Testis (tissue), 3 donors: ENCODE data around the gene BLOC1S4. TPM values are rescaled to one million over a fixed set of nuclear protein-coding genes. Genes with fewer than 3 reads are reported as not detected.
A peak's percentile ranks its signal among the peaks of the same experiment; 100 is the strongest.
"Not testable (repeated sequence)": the region's sequence is repeated elsewhere in the genome, so short reads cannot be mapped to it uniquely, and the experiment has no call there.

ENCODE experiments used
- DNase-seq: peaks from one replicate; pipeline ENCODE4 v3.0.0-alpha.2; 2019
- H3K27ac ChIP-seq, 2 donors: fragments of 200-600 bp; sonication (generic); one replicate each; pipeline ENCODE4 v1.5.1; 2019
- H3K27me3 ChIP-seq: fragments of 200-600 bp; sonication (generic); one replicate; pipeline ENCODE4 v1.5.1; 2019
- H3K36me3 ChIP-seq: fragments of 200-600 bp; sonication (generic); one replicate; pipeline ENCODE4 v1.5.1; 2017; ENCODE audit warnings: low read depth; ENCODE audit errors: missing control alignments
- H3K4me1 ChIP-seq: fragments of 200-600 bp; sonication (generic); one replicate; pipeline ENCODE4 v1.5.1; 2019
- H3K4me3 ChIP-seq, 2 donors: fragments of 200-600 bp; sonication (generic); one replicate each; pipeline ENCODE4 v1.5.1; 2017 to 2019
- H3K9me3 ChIP-seq: fragments of 200-600 bp; sonication (generic); one replicate; pipeline ENCODE4 v1.5.1; 2017
- POLR2A ChIP-seq: fragments of 450-650 bp; IDR thresholded peaks from one replicate; pipeline ENCODE4 v1.6.1; 2017; ENCODE audit warnings: antibody characterized with exemption, mild to moderate bottlenecking, moderate library complexity
- WGBS, 2 donors: methylation state at CpG; one replicate each; pipeline ENCODE4 v1.1.5; 2018; 5-methylcytosine and 5-hydroxymethylcytosine counted together
- intact Hi-C: fragments of 100-400 bp; cut with DNase I; formaldehyde crosslinking; loops from one replicate; pipeline ENCODE4 v1.15.1; 2023; ENCODE audit warnings: low total_unique reads
- polyA plus RNA-seq: library from polyadenylated mRNA; stranded (reverse); fragments of 350-450 nt; fragmentation: Illumina TruSeq; extraction: RNeasy Lipid Tissue Mini Kit (QIAGEN cat#74804); gene quantifications from one replicate; pipeline ENCODE4 v1.2.3, GENCODE V29; 2014; ENCODE audit warnings: low read depth, low replicate concordance; ENCODE audit not compliant: insufficient read depth
- total RNA-seq, 2 donors: library from RNA; depleted of rRNA; stranded (reverse); fragments of >200 nt; gene quantifications; one replicate each; pipeline ENCODE4 v1.2.3, GENCODE V29; 2016
- TF ChIP-seq, protein P1 (sequence below), 3 experiments: fragments of 450-650 bp in 2 of 3; fragments of 200-600 bp in 1 of 3; sonication (generic) in 1 of 3; IDR thresholded peaks; one replicate each; pipeline ENCODE4 v1.5.1; 2016 to 2019; ENCODE audit warnings: antibody characterized with exemption in 3 of 3, mild to moderate bottlenecking in 2 of 3, moderate library complexity in 1 of 3

Gene BLOC1S4
- total and polyA plus RNA-seq, 3 donors from 2014 or later, result 10.2 to 27.3 (median 21.3) TPM

- intact Hi-C loops, result loop anchor here (5.0 kb wide), 1 partner anchor 148 kb away; no protein-coding TSS in a partner anchor
- peak; percentile 70 for DNase-seq
- Histone ChIP-seq H3K4me1 (peaks cover 38% of the 10 kb centered on the region), H3K36me3 (no peaks in the 10 kb centered on the region), H3K9me3 (no peaks in the 10 kb centered on the region), H3K27me3 (no peaks in the 10 kb centered on the region), H3K4me3 (no peak overlapping the region), H3K27ac (peak overlapping the region in 1 of 2 donors; percentile 36)
- TF ChIP-seq POLR2A, result no peak
- TF ChIP-seq, protein P1, sequence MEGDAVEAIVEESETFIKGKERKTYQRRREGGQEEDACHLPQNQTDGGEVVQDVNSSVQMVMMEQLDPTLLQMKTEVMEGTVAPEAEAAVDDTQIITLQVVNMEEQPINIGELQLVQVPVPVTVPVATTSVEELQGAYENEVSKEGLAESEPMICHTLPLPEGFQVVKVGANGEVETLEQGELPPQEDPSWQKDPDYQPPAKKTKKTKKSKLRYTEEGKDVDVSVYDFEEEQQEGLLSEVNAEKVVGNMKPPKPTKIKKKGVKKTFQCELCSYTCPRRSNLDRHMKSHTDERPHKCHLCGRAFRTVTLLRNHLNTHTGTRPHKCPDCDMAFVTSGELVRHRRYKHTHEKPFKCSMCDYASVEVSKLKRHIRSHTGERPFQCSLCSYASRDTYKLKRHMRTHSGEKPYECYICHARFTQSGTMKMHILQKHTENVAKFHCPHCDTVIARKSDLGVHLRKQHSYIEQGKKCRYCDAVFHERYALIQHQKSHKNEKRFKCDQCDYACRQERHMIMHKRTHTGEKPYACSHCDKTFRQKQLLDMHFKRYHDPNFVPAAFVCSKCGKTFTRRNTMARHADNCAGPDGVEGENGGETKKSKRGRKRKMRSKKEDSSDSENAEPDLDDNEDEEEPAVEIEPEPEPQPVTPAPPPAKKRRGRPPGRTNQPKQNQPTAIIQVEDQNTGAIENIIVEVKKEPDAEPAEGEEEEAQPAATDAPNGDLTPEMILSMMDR (IDR thresholded peaks at IDR 0.05), result no peak
- WGBS, 2 donors, result 58 to 72% methylated on average over 7 to 21 of the region's 21 CpGs
Observed at GRCh38 chr4:6724421-6725111, 8.6 kb downstream of the BLOC1S4 start.

DNA sequence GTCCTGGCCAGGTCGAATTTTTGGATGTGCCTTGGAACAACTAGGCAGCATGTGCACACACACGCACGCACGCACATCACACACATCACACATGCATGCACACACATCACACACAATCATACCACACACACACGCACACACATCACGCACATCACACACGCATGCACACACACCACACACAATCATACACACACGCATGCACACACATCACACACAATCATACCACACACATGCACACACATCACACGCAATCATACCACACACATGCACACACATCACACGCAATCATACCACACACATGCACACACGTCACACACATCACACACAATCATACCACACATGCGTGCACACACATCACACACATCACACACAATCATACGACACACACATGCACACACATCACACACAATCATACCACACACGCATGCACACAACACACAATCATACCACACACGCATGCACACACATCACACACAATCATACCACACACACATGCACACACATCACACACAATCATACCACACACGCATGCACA, 9.5 kb downstream of the BLOC1S4 start:
- Histone ChIP-seq H3K27ac (peak overlapping the region in 1 of 2 donors; percentile 36), H3K4me1 (peaks cover 34% of the 10 kb centered on the region)
- H3K4me3 ChIP-seq, H3K36me3 ChIP-seq, H3K27me3 ChIP-seq, DNase-seq, H3K9me3 ChIP-seq, intact Hi-C loops: not testable (repeated sequence)
- 86 to 87% methylated on average over 16 of the region's 16 CpGs for WGBS, 2 donors

GRCh38 chr4:6727081-6727942, 11.3 kb downstream of the BLOC1S4 start:
- no peaks in the 10 kb centered on the region for H3K36me3 ChIP-seq
- no peak overlapping the region for H3K4me3 ChIP-seq
- DNase-seq, result peak; percentile 81
- TF ChIP-seq, protein P1 (IDR thresholded peaks at IDR 0.05), result no peak
- TF ChIP-seq POLR2A, result no peak
- 14 to 61% methylated on average over 18 to 30 of the region's 31 CpGs for WGBS, 2 donors
- H3K27me3 ChIP-seq, result no peaks in the 10 kb centered on the region
- peak overlapping the region; percentile 62 to 73 for H3K27ac ChIP-seq
- peaks cover 43% of the 10 kb centered on the region for H3K4me1 ChIP-seq
- intact Hi-C loops, result no loop called here
- H3K9me3 ChIP-seq, result no peaks in the 10 kb centered on the region

- Histone ChIP-seq H3K4me1 (peaks cover 48% of the 10 kb centered on the region), H3K27me3 (no peaks in the 10 kb centered on the region), H3K4me3 (no peak overlapping the region), H3K36me3 (no peaks in the 10 kb centered on the region), H3K9me3 (no peaks in the 10 kb centered on the region), H3K27ac (peak overlapping the region; percentile 53 to 68)
- TF ChIP-seq POLR2A, result no peak
- TF ChIP-seq, protein P1 (IDR thresholded peaks at IDR 0.05), result no peak
- 59 to 88% methylated on average over 3 of the region's 3 CpGs for WGBS, 2 donors
- intact Hi-C loops, result no loop called here
- no peak for DNase-seq
Observed at GRCh38 chr4:6727943-6728250, 11.9 kb downstream of the BLOC1S4 start.

DNA sequence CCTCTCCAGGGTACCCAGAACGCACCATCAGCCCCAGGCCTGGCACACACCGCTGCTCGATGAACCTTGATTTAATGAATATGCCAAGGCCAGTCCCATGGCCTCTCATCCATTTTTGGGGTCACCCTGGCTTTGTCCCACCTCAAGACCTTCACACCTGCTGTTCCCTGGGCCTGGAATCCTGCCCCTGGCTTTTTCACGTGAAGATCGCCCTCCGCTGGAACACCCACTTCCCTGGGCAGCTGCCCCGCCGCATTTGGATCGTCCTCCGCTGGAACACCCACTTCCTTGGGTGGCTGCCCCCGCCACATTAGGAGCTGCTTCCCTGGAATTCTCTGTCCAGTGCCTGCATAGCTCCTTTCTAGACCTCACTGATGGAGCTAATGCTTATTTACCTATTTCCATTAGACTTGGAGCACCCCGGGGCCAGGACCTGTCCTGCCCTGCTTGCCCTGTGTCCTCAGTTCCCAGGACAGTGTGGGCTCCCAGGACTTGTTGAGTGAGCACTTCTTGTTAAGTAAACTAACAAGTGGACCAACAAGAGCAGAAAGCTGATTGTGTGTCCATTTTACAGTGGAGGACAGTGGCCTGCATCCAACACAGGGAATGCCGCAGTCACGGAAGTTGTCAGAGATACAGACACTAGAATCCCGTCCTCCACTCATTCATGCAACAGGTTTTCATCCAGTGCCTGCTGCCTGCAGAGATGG, 12.5 kb downstream of the BLOC1S4 start:
- Histone ChIP-seq H3K9me3 (no peaks in the 10 kb centered on the region), H3K27me3 (no peaks in the 10 kb centered on the region), H3K27ac (peak overlapping the region; percentile 53 to 68), H3K36me3 (no peaks in the 10 kb centered on the region), H3K4me1 (peaks cover 54% of the 10 kb centered on the region), H3K4me3 (no peak overlapping the region)
- intact Hi-C loops, result no loop called here
- peak; percentile 30 for DNase-seq
- TF ChIP-seq POLR2A, result no peak
- TF ChIP-seq, protein P1 (IDR thresholded peaks at IDR 0.05), result no peak
- WGBS, 2 donors, result 59 to 69% methylated on average over 13 to 15 of the region's 15 CpGs
